Caco-2 (cell line): ENCODE data around the gene TMEM8B. TPM values are rescaled to one million over a fixed set of nuclear protein-coding genes. Genes with fewer than 3 reads are reported as not detected.
A peak's percentile ranks its signal among the peaks of the same experiment; 100 is the strongest.

Source experiments
- BruUV-seq: library from RNA; stranded (reverse); fragments of 400-500 nt; replicated peaks from 2 replicates; lab custom pipeline; 2021; lab: Mats Ljungman, UMichigan
- CTCF ChIA-PET: fragments of 300-600 bp; sonication (Branson Sonifier 250); formaldehyde crosslinking; loops from one replicate; lab custom pipeline; 2022; ENCODE audit warnings: antibody characterized with exemption; lab: Charles Lee
- POLR2A ChIA-PET: fragments of 300-600 bp; sonication (Branson Sonifier 250); formaldehyde crosslinking; loops from one replicate; lab custom pipeline; 2022; ENCODE audit warnings: antibody characterized with exemption; lab: Charles Lee
- DNase-seq, 2 experiments: peaks; one replicate each; pipeline versions ENCODE4 v3.0.0 to v3.0.0-alpha.2; 2020 to 2022
- H3K27me3 ChIP-seq: replicated peaks from 2 replicates; pipeline ENCODE4 v1.6.0; 2011; ENCODE audit warnings: low read length; ENCODE audit not compliant: control insufficient read depth, insufficient read depth
- H3K36me3 ChIP-seq: 2 replicates; pipeline ENCODE4 v1.5.1; 2011; ENCODE audit warnings: low read length; ENCODE audit not compliant: control insufficient read depth, insufficient read depth
- H3K4me1 ChIP-seq: fragments of 250-450 bp; sonication (Bioruptor Pico); 2 replicates; pipeline ENCODE4 v1.5.1; 2020; ENCODE audit warnings: mild to moderate bottlenecking
- H3K4me3 ChIP-seq: 2 replicates; pipeline ENCODE4 v1.5.1; 2011; ENCODE audit warnings: low read depth, mild to moderate bottlenecking, control low read depth, low read length
- H3K9me3 ChIP-seq: fragments of 250-450 bp; sonication (Bioruptor Pico); 2 replicates; pipeline ENCODE4 v1.5.1; 2020; ENCODE audit warnings: mild to moderate bottlenecking, moderate library complexity
- H3K27ac Mint-ChIP-seq: one replicate; pipeline ENCODE4 v1.8.0; 2022; ENCODE audit warnings: mixed read lengths; ENCODE audit not compliant: unreplicated experiment
- H3K27me3 Mint-ChIP-seq: one replicate; pipeline ENCODE4 v1.8.0; 2022; ENCODE audit warnings: mixed read lengths; ENCODE audit not compliant: insufficient read depth, unreplicated experiment
- H3K36me3 Mint-ChIP-seq: one replicate; pipeline ENCODE4 v1.8.0; 2022; ENCODE audit warnings: mild to moderate bottlenecking, mixed read lengths; ENCODE audit not compliant: insufficient read depth, unreplicated experiment
- H3K4me1 Mint-ChIP-seq: one replicate; pipeline ENCODE4 v1.8.0; 2022; ENCODE audit warnings: low read depth, mixed read lengths; ENCODE audit not compliant: unreplicated experiment
- H3K4me3 Mint-ChIP-seq: one replicate; pipeline ENCODE4 v1.8.0; 2022; ENCODE audit warnings: mild to moderate bottlenecking, moderate library complexity, mixed read lengths; ENCODE audit not compliant: unreplicated experiment
- H3K9me3 Mint-ChIP-seq: one replicate; pipeline ENCODE4 v1.8.0; 2022; ENCODE audit warnings: mixed read lengths; ENCODE audit not compliant: unreplicated experiment
- intact Hi-C: fragments of 100-400 bp; cut with micrococcal nuclease; formaldehyde crosslinking; loops from one replicate; pipeline ENCODE4 v1.10.0; 2022; ENCODE audit not compliant: unreplicated experiment
- total RNA-seq: library from RNA; stranded (reverse); gene quantifications from 2 replicates; pipeline ENCODE4 v1.2.3, GENCODE V29; 2022
- TF ChIP-seq, protein P1 (sequence below), 2 experiments: fragments of 200-600 bp in 1 of 2; IDR thresholded peaks; 1 replicate in 1 of 2; 2 replicates in 1 of 2; pipeline versions ENCODE4 v1.5.1 to v1.8.0; 2011 to 2022; ENCODE audit warnings: antibody characterized with exemption in 1 of 2, control low read depth in 1 of 2, inconsistent platforms in 1 of 2, low read depth in 1 of 2, low read length in 1 of 2, mild to moderate bottlenecking in 1 of 2, moderate library complexity in 1 of 2; ENCODE audit not compliant: insufficient read depth in 1 of 2, severe bottlenecking in 1 of 2, unreplicated experiment in 1 of 2

TMEM8B gene
- total RNA-seq, 1 experiment from 2014 or later, result 4.9 TPM

GRCh38 chr9:35829764-35830096 lies 702 bp downstream of the TMEM8B start:
- Mint-ChIP-seq H3K4me3 (peak overlapping the region; percentile 88), H3K36me3 (peaks cover 4% of the 10 kb centered on the region), H3K9me3 (no peaks in the 10 kb centered on the region), H3K4me1 (peaks cover 13% of the 10 kb centered on the region), H3K27ac (peak overlapping the region; percentile 88), H3K27me3 (no peaks in the 10 kb centered on the region)
- Histone ChIP-seq H3K4me1 (peaks cover 4% of the 10 kb centered on the region; the same call in 1 of the 2 replicates), H3K27me3 (no peaks in the 10 kb centered on the region), H3K4me3 (peak overlapping the region; percentile 48), H3K9me3 (no peaks in the 10 kb centered on the region), H3K36me3 (no peaks in the 10 kb centered on the region)
- ChIA-PET POLR2A (no interaction called here), CTCF (interaction anchor here (0.5 to 1.6 kb wide), 3 partner anchors 16 to 53 kb away, joined by 5 to 10 read pairs (median 8); partner anchors contain the start of gene HINT2)
- DNase-seq, result no peak
- BruUV-seq, result no TSS peak
- intact Hi-C loops, result loop anchor here (1.0 kb wide), 1 partner anchor 14 kb away; the partner anchor contains the start of gene HINT2
- TF ChIP-seq, protein P1, sequence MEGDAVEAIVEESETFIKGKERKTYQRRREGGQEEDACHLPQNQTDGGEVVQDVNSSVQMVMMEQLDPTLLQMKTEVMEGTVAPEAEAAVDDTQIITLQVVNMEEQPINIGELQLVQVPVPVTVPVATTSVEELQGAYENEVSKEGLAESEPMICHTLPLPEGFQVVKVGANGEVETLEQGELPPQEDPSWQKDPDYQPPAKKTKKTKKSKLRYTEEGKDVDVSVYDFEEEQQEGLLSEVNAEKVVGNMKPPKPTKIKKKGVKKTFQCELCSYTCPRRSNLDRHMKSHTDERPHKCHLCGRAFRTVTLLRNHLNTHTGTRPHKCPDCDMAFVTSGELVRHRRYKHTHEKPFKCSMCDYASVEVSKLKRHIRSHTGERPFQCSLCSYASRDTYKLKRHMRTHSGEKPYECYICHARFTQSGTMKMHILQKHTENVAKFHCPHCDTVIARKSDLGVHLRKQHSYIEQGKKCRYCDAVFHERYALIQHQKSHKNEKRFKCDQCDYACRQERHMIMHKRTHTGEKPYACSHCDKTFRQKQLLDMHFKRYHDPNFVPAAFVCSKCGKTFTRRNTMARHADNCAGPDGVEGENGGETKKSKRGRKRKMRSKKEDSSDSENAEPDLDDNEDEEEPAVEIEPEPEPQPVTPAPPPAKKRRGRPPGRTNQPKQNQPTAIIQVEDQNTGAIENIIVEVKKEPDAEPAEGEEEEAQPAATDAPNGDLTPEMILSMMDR (IDR thresholded peaks at IDR 0.05; ENCODE audit: insufficient read depth in 1 of 2, low read depth in 1 of 2, low read length in 1 of 2, severe bottlenecking in 1 of 2, unreplicated experiment in 1 of 2), result no peak

DNA sequence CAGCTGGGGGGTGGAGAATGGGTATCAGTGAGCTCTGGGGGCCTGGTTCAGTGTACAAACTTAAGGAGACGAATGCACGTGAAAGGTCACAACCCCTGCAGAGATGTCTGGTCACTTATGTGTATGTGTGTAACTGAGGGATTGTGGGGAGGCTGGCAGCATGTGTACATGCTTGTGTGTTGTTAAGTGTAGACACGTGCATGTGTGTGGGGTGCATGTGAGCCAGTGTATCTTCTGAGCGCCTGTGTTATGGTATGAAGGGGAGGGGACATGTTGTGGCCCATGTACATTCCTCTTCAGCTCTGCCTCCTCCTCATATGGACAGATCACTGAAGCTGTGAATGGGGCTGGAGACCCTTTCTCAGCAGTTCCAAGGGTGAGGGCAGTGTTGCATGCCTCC lies 2.0 kb downstream of the TMEM8B start:
- CTCF ChIA-PET, result interaction anchor here (0.9 kb wide), 1 partner anchor 41 kb away, joined by 3 read pairs; no protein-coding TSS in a partner anchor
- Mint-ChIP-seq H3K4me1 (peaks cover 22% of the 10 kb centered on the region), H3K9me3 (no peaks in the 10 kb centered on the region), H3K27me3 (no peaks in the 10 kb centered on the region), H3K36me3 (peaks cover 7% of the 10 kb centered on the region), H3K4me3 (no peak overlapping the region), H3K27ac (no peak overlapping the region)
- TF ChIP-seq, protein P1 (IDR thresholded peaks at IDR 0.05; ENCODE audit: insufficient read depth in 1 of 2, low read depth in 1 of 2, low read length in 1 of 2, severe bottlenecking in 1 of 2, unreplicated experiment in 1 of 2), result no peak
- Histone ChIP-seq H3K4me3 (no peak overlapping the region), H3K4me1 (peaks cover 16% of the 10 kb centered on the region), H3K36me3 (peaks cover 2% of the 10 kb centered on the region; the same call in 1 of the 2 replicates), H3K27me3 (no peaks in the 10 kb centered on the region), H3K9me3 (no peaks in the 10 kb centered on the region)
- no peak for DNase-seq
- POLR2A ChIA-PET, result no interaction called here
- BruUV-seq, result no TSS peak
- intact Hi-C loops, result no loop called here

DNA sequence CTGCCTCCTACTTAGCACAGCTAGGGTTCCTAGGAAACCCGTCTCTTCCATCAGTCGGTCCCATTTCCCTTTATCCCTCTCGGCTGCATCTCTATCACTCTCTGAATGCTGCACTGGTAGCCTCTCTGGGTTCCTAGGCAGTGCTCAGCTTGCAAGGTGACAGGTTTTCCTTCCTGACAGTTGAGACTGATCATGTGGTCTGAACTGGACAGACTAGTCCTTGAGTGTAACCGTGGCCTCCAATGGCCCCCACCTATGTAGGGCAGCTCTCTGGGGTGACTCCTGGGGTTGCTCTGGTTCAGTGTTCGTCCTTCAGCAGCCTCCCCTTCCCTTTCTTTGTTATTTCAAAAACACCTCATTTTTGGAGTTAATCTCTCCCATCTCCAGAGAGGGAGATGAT lies 3.8 kb downstream of the TMEM8B start:
- intact Hi-C loops, result no loop called here
- H3K4me3 ChIP-seq, result no peak overlapping the region
- TF ChIP-seq, protein P1 (IDR thresholded peaks at IDR 0.05; ENCODE audit: insufficient read depth in 1 of 2, low read depth in 1 of 2, low read length in 1 of 2, severe bottlenecking in 1 of 2, unreplicated experiment in 1 of 2), result no peak
- Mint-ChIP-seq H3K9me3 (no peaks in the 10 kb centered on the region), H3K4me3 (no peak overlapping the region), H3K27me3 (no peaks in the 10 kb centered on the region), H3K4me1 (peaks cover 23% of the 10 kb centered on the region), H3K27ac (no peak overlapping the region), H3K36me3 (peaks cover 7% of the 10 kb centered on the region)
- DNase-seq, result no peak
- BruUV-seq, result no TSS peak
- H3K9me3 ChIP-seq, result no peaks in the 10 kb centered on the region
- ChIA-PET POLR2A (no interaction called here), CTCF (interaction anchor here (1.6 kb wide), 1 partner anchor 50 kb away, joined by 4 read pairs; no protein-coding TSS in a partner anchor)
- no peaks in the 10 kb centered on the region for H3K27me3 ChIP-seq
- H3K4me1 ChIP-seq, result peaks cover 18% of the 10 kb centered on the region
- peaks cover 3% of the 10 kb centered on the region; the same call in 1 of the 2 replicates for H3K36me3 ChIP-seq
